ENCODE data around the gene SORCS2.

The SORCS2 gene

DNA sequence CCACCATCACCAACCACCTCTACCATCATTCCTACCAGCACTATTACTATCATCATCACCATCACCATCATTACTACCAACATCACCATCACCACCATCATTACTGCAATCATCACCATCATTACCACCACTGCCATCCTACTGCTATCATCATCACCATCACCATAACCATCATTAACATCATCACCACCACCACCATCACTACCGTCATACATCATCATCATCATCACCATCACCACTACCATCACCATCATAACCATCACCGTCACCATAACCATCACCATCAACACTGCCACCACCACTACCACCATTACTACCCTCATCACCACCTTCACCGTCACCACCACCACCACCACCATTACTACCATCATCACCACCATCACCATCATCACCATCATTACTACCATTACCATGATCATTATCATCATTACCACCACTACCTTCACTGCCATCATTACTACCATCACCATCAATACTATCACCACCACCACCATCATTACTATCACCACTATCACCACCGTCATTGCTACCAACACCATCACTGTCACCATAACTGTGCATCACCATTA lies 170.6 kb downstream of the SORCS2 start:
- DNase-seq = no peak

DNA sequence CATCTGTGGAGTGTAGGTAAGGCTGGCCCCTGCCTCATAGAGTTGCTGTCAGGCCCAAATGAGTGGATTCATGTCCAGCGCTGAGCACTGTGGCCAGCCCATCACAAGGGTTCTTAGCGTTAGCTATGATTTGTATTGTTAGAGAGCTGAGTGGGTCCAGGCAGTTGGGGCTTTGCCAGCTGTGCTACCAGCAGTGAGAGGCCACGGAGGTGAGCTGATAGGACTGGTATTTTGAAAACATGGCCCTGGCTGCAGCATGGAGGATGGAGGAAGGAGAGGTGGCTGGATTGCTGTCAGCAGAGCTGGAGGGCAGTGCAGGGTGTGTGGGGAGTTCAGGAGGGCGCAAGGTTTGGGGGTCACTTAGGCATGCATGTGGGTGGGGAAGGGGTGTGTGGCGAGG lies 172.6 kb downstream of the SORCS2 start:
- DNase-seq = no peak

DNA sequence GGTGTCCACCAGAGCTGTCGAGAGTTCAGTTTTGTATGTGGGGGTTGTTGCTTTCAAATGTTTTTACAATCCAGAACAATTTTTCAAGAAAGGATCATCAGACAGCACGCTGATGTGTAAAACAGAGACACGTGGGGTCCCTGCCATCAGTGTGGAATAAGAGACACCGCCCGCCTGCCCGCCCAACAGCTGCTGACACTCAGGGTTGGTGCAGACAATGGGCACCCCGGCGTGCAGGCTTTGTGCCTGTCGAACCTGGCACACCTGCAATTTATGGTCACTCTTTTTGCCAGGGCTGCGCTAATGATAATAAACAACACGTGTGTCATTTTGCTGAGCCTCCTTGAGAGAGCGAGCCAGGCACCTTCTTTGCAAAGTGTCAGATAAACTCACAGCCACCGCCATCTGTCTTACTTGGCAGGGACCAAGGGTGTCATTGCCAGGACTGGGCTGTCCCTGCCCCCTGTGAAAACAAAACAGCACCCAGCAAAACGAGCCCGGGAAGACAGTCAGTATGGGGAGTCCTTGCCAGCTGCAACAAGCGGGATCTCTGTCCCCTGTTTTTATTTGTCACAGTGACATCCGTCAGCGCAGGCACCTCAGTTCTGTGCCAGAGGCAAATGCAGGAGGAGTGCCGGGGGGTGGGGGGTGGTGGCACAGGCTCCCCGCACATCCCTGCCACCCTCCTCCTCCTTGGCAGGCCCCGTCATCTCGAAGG lies 173.3 kb downstream of the SORCS2 start:
- peak; percentile 86 for DNase-seq

DNA sequence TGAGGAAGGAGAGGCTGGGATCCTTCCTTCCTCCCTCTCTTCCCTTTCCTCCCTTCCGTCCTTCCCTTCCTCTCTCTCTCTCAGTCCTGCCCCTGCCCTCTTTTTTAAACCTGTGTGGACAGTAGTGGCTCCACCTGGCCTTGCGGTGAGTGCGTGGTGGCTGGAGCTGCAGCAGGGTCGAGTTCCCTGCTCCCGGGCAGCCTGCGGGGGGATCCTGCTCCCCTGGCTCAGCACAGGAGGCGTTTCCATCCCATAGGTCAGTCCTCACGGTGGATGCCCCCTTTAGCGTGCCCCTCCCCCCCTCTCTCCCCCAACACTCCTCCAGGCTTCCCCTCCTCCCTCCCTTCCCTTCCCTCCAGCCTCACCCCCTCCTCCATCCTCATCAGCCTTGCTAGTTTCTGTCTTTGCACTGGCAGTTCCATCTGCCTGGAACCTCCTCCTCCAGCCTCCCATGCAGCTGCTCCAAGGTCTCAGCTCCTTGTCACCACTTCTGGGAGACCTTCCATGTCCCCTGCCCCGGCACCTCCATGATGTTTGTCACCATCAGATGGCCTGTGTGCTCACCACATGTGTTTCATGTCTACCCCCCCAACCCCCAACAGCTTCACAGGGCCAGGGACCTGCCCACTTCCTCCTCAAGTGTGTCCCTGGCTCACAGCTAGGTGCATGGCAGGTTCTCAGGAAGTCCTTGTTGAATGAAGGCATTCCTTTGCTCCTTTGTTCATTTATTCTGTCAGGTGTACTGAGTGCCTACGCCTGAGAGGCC lies 174.0 kb downstream of the SORCS2 start:
- no peak for DNase-seq

DNA sequence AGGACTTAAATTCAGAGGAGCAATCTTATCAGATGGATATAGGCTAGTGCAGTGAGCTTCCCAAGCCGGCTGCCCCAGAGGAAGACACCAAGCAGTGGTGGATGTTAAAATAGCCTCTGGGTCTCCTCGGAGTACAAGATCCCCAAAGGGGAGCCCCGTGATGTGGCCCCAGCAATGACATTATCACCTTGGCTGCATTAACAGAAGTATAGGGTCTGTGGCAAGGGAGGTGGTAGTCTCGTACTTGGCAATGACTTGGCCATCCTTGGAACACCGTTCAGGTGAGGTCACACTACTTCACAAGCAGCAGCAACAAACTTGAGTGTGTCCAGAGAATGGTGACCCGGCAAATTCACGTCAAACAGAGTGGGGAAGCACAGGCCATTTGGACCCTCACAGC lies 174.6 kb downstream of the SORCS2 start:
- no peak for DNase-seq

DNA sequence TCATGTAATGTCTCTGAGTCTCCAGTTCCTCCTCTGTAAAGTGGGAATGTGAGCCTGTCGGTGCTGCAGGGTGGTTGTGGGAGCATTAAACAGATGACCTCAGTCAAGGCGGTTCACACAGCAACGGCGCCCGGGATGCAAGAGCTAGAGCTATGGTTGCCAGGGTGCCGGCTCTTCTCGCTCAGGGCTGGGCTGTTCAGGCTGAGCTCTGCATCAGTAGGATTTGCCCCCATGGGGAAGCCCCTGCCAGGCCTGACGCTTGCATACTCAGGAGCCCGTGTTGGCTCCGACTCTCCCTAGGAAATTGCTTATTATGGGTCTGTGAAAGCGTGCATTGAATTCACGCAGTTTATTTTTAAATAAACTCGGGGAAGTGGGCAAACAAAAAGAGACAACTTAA lies 175.1 kb downstream of the SORCS2 start:
- DNase-seq = no peak

DNA sequence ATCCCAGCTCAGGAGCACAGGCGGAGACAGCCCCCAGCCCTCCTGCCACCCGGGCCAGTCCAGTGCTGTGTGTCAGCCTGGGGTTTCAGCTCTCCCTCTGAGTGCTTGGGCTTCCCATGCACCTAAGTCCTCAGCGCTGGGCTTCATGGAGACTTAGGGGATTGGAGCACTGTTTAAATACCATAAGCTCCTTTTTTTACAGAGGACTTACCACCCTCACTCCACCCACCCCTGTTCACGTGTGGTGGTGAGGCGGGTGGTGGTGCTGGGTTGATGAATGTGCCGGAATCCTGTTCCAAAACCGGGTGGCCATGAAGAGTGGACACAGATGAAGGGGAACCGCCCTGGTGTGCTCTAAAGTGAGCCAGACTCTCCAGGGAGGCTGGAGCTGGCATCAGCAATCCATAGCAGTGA lies 175.5 kb downstream of the SORCS2 start:
- no peak for DNase-seq

DNA sequence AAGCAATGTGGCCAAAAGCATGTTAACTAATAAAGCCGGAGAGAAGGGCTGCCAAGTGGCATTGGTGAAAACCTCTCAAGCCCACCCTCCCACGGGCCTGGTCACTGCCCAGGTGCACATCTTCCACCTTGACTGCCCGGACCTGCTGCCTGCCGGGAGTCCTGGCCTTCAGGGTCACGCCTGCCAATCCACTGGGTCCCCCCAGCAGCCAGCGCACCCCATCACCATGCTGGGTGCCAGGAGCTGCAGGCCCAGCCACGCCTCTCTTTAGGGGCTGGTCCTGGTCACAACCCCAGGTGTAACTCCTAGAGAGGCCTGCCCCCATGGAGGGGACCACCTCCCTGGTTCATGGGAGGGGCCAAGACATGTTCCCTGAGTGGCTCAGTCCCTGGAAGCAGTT lies 176.0 kb downstream of the SORCS2 start:
- DNase-seq = no peak

DNA sequence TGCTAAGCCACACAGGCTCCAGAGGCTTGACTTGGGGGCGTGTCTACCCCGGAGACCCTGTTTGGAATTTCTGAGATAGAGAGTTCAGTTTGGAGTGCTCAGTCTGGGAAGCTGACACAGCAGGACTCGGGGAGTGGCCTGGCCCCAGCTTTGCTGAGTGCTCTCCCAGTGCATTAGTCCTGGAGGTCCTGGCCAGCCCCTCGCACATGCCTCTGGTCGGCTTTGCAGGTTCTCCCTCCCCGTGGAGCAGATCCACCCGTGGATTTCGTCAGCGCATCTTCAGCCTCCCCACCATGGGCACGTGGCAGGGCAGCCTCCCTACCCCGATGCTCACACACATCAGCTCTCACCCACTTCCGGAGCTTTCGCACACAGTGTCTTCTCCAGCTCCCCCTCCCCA lies 177.2 kb downstream of the SORCS2 start:
- no peak for DNase-seq

DNA sequence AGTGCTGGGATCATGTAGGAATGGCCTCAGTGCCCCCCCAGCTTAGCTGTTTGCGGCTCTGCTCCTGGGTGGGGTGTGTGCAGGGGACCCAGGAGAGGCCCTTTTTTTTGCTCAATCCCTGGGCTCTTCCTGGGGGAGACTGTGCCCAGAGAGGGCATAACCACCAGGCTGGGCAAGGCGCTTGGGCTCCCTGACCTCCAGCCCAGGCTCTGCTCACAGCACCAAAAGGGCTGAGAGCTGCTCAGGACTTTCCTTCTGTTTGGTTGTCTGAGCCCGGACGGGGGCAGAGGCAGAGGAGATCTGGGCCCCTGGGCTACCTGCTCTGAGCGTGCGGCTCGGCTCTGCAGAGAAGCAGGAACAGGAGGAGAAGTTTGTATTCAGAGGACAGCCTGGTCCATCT lies 177.7 kb downstream of the SORCS2 start:
- no peak for DNase-seq

DNA sequence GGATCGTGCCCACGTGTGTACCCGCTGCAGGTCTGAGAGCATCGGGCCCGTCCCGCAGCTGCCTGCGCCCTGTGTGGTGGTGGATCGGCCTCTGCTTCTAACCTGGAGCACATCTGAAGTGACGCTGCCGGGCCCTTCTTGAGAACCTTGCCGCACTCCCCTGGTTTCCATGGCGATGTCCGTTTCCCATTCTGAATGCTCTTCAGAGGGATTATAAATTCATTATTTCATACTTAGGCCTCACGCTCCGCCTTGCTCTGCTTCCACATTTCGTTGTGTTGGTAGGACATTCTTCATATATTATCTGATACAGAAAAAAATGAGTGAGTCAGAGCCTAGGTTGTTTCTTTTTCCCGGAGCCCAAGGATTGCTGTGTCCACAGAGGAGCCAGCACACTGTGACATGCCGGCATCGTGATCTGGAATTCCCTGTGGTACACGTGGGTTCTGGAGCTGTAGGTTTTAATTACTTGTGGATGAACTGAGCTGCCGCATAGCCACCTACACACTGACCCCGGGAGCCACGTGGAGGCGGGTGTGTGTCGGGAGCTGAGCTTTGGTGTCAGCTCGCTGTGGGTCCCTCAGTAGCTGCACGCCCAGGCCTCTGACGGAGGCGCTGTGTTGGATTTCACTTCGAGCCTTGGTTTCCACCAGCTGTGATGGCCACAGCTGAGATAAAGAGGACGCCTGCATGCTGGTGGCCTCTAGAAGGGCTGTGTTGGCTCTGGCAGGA lies 179.0 kb downstream of the SORCS2 start:
- DNase-seq = no peak

DNA sequence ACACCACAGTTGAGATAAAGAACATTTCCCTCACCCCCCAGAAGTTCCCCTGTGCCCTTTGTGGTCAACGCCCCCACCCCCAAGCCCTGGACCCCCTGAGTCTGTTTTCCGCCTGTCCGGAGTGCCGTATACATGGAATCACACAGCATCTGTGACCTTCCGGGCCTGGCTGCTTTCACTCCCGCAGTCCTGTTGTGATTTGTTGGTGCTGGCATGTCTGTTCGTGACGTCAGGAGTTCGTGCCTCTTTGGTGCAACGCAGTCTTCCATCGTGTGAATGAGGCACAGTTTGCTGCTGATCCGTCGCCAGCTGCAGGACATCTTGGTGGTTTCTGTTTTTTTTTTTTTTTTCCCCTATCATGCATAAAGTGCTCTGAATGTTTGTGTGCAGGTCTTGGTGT lies 180.3 kb downstream of the SORCS2 start:
- no peak for DNase-seq

DNA sequence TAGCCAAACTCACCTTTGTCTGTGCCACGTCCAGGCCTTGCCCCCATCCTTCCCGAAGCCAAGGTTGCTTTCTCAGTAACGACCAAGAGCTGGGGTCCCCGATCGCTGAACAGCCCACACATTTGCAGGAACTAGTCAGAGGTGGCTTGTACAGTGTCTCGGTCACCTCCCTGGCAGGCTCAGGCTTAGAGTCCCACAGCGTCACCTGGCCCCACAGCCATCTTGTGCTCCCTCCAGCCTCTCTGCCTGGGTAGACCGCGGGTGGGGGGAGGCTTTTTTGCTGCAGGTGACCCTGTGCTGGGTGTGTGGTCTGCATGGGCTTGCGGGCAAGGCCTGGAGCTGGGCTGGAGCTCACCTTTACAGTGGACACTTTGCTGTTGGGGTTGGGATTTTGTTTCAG lies 182.2 kb downstream of the SORCS2 start:
- no peak for DNase-seq

DNA sequence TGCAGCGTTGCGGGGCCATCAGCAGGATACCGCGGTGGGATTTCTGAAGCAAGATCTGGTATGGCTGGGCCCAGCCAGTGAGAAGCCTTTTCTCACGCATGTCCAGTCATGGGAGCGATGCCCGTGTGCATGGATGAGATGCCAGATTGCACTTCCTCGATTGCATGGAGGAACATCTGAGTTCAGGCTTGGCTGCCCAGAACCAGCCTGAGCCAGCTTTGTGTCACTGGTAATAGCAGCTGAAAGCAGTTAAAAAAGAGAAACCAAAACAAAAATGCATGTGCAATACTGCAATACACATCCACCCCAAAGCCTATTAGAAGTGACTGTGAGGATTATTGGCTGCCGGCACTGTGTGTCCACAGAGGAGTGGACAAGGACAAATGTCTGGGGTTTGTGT lies 183.1 kb downstream of the SORCS2 start:
- no peak for DNase-seq

DNA sequence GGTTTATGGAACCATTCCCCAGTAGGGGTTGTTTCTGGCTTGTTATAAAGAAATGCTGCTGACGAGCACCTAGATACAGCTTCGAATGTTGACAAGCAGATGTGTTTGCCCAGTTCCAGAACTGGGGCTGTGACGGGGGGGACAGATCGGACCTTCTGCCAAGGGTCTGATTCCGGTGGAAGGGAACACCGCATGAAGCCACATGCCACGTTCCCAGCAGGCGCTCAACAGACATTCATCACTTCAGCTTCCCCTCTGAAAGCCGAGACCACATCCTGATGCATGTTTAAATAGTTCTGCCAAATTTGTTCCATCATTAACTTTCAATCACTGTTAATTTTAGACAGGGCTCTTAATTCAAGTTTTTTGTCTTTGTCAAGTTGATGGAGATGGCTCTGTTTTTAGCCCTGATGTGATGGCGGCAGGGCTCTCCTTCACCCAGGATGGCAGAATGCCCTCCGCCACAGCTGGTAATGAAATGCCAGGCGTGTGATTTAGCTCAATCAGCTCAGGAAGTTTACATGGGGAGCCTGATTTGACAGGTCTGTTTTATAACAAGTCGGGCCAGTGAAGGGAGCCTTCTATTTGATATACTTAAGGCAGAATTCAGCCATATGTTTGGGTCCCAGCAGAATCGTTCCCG lies 185.0 kb downstream of the SORCS2 start:
- no peak for DNase-seq

DNA sequence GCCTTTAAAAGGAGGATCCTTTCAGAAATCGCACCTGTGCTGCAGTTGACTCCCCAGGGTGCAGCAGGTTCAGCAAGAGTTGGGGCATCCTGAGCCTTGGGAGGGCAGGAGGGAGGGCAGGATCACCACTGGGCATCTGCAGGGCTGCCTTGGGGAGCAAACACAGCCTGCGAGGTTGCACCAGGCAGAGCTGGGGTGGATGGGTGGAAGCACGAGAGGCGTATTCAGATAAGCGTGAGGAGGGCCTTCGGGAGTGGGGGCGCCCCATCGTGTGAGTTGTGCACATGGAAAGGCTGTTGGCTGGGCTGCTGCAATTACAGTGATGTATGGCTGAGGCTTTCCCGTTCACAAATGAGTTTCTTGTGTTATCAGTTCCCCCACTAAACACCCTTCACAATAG lies 186.8 kb downstream of the SORCS2 start:
- DNase-seq = no peak

DNA sequence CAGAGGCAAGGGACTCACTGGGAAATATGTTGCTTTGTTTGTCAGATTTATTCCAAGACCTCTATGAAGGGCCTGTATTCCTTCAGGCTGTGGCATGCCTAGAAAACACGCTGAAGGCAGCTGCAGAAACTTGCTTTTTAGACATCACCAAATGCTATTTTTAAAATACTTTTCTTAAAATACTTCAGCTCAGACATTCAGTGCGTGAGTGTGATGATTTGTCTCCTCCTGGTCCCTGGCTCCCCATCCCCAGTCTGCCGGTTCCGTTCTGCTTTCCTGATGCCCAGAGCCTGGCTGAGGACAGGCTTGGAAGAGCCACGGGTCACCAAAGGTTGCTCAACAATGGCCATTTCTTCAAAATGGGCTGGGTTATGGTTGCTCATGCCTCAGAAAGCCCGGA lies 187.4 kb downstream of the SORCS2 start:
- DNase-seq = no peak

DNA sequence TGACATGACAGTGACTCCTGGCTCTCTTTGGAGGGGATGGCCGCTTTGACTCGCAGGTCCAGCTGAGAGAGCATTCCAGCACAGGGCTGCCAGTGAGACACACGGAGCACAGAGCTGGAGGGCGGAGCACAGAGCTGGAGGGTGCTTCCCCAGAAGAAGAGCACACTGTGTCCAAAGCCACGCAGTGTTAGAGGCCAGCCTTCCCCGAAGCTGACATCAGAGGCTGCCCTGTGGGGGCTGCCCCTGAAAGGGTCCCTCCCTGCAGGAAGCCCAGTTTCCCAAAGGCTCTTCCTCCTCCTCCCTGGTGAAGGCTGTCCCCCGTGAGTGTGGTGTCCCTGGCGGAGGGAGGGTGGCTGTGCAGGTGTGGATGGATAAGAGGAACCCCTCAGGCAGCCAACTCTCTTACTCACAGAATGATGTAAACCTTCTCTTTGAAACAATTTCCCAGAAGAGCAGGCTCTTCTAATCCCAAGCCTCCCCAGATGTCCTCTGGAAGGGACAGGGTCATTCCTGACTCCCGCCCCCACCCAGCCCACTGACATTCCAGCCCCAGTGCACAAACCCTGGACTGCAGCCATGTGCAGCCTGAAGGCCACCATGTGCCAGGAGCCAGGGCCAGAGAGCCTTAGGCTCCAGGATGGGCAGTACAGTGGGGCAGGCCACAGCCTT lies 189.0 kb downstream of the SORCS2 start:
- DNase-seq = no peak

DNA sequence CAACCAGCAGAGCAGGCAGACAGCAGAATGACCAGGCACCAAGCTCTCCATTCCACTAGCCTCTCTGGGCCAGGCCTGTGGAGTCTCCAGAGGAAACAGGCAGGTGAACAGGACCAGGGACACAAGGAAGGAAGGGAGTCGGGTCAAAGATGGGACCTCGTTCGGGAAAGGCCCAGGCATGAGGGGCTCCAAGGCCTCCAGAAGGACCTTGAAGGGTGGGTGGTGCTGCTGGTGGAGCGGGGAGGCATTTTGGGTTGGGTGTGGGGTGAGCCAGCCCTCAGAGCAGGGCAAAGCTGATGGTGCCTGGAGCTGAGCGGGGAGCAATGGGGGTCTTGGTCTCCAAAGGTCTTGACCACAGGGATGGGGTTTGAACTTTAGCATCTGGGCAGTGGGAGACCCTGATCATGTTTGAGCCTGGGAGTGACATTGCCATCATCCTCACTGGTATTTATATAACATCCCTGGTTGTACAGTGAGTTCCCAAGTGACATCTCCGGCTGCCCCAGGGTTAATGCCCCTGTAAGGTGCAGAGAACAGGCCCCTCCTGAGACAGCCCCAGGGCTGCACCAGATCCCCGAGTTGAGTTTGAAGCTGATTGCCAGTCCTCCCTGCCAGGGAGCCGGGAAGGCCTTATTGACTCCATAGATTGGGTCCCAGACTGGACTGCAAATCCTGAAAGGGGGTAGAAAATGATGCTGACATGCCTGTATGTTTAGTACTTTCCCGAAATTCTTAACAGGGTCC lies 189.7 kb downstream of the SORCS2 start:
- DNase-seq = no peak

DNA sequence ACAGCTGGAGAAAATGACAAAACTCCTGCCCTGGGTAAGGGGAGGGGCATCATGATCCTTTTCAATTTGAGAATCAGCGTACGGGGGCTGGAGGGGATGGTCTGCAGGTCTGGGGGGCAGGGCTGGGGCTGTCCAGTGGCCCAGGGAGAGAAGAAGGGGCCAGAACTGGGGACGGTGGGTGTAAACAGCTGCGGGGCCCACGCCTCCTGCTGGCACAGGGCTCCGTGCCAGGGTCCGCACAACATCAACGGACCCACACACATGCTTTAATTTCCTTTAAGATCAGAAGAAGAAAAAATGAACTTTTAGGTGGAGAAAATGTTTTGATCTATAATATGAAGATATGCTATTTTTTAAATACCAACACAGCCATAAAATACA lies 190.3 kb downstream of the SORCS2 start:
- DNase-seq = no peak

DNA sequence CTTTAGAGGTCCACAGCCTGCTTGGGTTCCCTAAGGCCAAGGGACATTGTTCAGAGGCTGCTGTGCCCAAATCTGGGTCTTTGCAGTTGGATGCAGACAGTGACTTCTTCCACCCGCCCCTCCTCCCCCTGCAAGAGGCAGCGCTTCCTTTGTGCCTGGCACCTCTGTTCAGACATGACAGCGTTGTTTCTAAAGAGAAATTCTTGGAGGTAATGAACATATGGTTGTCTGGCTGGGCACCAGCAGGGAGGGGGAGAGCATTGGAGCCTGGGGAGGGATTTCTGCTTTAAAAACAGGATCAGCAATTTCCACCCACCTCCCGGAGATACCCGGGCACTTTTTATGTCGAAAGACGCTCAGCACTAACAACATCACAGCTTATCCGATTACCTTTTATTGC lies 190.9 kb downstream of the SORCS2 start:
- DNase-seq = no peak

Measured in NCI-H2081 treated with DMSO at 0.1 percent for 48 hours (cell line).